Lower leg skin (tissue), 3 donors: ENCODE data around the gene ZNF326.

Experiments used
- CTCF ChIP-seq, 3 donors: fragments of 450-650 bp; IDR thresholded peaks; one replicate each; pipeline ENCODE4 v1.5.1; 2016; ENCODE audit warnings: antibody characterized with exemption in 3 of 3, mild to moderate bottlenecking in 3 of 3, moderate library complexity in 2 of 3
- POLR2A ChIP-seq, 2 donors: fragments of 450-650 bp; IDR thresholded peaks; one replicate each; pipeline ENCODE4 v1.6.1; 2016 to 2017; ENCODE audit warnings: antibody characterized with exemption in 2 of 2, mild to moderate bottlenecking in 1 of 2, moderate library complexity in 1 of 2

- TF ChIP-seq CTCF (IDR thresholded peaks at IDR 0.05) (no peak), POLR2A (IDR thresholded peaks at IDR 0.05) (no peak)
These were observed 49.4 kb downstream of the ZNF326 start for GRCh38 chr1:90044346-90044745.
